ENCODE data around the gene DBNL.

GRCh38 chr7:44042221-44042620 lies 2.3 kb upstream of the DBNL start:
- TF ChIP-seq, protein P1, sequence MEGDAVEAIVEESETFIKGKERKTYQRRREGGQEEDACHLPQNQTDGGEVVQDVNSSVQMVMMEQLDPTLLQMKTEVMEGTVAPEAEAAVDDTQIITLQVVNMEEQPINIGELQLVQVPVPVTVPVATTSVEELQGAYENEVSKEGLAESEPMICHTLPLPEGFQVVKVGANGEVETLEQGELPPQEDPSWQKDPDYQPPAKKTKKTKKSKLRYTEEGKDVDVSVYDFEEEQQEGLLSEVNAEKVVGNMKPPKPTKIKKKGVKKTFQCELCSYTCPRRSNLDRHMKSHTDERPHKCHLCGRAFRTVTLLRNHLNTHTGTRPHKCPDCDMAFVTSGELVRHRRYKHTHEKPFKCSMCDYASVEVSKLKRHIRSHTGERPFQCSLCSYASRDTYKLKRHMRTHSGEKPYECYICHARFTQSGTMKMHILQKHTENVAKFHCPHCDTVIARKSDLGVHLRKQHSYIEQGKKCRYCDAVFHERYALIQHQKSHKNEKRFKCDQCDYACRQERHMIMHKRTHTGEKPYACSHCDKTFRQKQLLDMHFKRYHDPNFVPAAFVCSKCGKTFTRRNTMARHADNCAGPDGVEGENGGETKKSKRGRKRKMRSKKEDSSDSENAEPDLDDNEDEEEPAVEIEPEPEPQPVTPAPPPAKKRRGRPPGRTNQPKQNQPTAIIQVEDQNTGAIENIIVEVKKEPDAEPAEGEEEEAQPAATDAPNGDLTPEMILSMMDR (IDR thresholded peaks at IDR 0.05), result no peak
- TF ChIP-seq POLR2A (IDR thresholded peaks at IDR 0.05), result no peak

Data from tibial nerve (tissue), 3 donors.